ENCODE measurements around the gene SLC15A4.
"Not testable (repeated sequence)": the region's sequence is repeated elsewhere in the genome, so short reads cannot be mapped to it uniquely, and the experiment has no call there.

Gene SLC15A4

DNA sequence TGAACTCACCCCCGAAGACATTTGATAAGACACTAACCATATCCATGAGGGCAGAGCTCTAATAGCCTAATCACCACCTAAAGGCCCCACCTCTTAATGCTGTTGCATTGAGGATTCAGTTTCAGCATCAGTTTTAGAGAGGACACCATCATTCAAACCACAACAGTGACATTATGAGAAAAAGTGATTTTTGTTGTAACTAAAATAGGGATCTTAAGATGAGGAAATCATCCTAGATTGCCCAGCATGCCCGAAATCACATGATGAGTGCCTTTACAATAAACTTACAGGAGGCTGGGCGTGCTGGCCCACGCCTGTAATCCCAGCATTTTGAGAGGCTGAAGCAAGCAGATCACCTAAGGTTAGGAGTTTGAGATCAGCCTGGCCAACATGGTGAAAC lies 19.8 kb upstream of the SLC15A4 start:
- DNase-seq: no peak

GRCh38 chr12:128842579-128842978 lies 18.8 kb upstream of the SLC15A4 start:
- no peak for DNase-seq

- DNase-seq: no peak
These were observed 17.2 kb upstream of the SLC15A4 start for GRCh38 chr12:128840862-128841468.

DNA sequence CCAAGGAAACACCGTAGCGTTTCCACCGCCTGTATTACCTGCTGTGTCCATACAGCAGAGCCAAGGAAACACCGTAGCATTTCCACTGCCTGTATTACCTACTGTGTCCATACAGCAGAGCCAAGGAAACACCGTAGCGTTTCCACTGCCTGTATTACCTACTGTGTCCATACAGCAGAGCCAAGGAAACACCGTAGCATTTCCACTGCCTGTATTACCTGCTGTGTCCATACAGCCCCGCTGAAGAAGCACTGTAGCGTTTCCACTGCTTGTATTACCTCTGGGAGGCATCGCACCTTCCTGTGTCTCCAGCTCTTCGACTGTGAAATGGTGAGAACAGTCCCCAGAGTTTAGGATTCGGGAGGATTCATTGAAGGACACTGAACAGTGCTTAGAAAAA lies 16.1 kb upstream of the SLC15A4 start:
- DNase-seq: not testable (repeated sequence)

GRCh38 chr12:128833418-128833817 lies 9.7 kb upstream of the SLC15A4 start:
- no peak for DNase-seq

DNA sequence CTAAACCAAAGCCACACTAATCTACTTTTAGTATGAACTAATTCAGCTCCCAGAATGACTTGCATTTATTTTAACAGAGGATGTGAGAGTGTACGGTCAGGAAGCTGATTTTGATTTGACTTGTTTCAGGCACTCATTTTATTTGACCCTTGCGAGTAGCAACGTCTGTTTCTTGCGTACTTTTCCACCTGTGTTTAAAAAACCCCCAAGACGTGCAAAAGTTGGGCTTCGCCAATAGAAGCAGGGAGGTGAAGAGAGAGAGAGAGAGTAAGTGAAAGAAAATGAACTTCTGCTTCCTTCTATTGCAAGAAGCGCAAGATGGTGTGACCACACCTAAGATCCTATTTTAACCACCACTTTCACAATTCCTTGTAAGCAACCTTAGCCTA lies 6.7 kb upstream of the SLC15A4 start:
- no peak for DNase-seq

- no peak for DNase-seq
These were observed 6.2 kb upstream of the SLC15A4 start for GRCh38 chr12:128829861-128830504.

DNA sequence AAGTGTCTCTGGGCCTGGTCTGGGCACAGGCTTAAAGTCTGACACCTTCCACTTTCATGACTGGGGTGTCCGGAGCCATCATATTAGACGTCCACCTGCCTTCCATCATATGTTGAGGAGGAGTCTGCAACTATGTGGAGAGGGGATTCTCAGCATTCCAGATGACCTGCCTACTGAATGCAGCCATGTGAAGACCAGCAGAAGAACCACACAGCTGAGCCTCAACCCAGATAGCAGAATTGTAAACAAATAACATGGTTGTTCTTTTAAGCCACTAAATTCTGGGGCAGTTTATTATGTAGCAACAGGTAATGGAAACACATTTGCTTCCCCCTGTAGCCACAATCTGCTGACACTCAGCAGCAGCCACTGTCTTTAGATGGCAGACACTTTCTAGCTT lies 4.0 kb upstream of the SLC15A4 start:
- no peak for DNase-seq

- DNase-seq: no peak
These were observed 2.1 kb upstream of the SLC15A4 start for GRCh38 chr12:128825835-128826234.

DNA sequence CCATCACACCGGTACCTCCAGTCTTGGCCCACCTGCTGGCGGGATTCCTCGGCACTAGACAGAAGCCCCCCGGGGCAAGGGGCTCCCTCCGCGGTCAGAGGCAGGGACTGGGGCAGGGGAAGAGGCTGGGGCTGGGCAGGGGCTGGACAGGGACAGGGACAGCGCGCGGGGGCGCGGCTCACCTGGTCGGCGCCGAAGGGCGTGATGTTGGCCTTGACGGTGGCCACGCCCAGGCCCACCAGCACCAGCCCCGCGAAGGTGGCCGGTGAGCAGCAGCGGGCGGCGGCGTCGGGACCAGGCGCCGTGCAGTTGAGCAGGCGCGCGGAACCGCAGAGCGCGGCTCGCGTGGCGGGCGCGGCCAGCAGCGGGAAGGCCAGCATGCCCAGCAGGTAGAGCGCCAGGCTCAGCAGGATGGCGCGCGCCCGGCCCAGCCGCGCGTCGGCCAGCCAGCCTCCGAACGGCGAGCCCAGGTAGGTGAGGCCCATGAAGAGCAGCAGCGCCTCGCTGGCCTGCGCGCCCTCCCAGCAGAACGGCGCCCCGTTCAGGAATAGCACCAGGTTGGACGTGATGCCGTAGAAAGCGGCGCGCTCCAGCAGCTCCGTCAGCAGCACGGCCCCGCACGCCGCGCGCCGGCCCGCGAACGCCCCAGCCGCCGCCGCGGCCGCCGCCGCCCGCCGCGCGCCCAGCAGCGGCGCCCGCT lies 392 bp downstream of the SLC15A4 start:
- peak; percentile 57 for DNase-seq

DNA sequence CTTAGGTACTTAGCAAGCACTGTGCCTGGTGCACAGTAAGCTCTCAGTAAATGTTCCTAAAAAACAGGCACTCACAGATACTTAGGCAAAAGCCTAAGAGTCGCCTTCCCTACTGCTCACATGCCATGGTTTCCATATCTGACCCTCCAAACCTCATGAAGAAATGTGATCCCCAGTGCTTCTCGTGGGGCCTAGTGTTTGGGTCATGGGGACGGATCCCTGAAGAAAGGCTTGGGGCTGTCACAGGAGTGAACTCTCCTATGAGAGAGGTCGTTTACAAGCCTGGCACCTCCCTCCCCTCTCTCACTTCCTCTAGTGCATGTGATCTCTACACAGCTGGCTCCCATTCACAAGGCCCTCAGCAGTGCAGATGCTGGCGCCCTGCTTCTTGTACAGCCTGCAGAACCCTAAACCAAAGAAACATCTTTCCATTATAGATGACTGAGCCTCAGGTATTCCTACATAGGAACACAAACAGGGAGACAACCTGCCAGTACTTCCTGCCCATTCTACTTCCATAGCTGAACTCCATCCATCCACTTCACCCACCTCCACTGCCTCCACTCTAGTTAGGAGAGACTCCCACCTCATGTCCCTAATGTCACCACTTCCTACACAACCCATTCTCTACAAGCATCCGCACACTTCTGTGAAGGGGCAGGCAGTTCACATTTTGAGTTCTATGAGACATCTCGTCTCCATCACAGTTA lies 2.9 kb downstream of the SLC15A4 start:
- DNase-seq: no peak

DNA sequence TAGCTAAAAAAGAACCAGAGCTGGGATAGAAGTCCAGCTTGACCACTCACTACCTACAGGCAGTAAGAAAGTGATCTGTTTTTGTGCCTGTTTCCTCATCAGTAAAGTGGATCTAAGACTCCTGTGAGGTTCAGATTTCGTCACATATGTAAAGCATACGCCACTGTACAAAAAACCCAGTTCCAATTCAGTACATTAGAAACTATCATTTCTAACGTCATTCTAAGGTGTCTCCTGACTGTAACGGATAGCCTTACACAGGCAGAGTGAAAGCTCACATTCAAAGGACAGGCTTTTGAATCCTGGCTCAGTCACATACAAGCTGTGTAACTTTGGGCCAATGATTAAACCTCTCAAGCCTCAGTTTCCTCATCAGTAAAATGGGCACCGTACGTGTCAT lies 3.5 kb downstream of the SLC15A4 start:
- DNase-seq: no peak

DNA sequence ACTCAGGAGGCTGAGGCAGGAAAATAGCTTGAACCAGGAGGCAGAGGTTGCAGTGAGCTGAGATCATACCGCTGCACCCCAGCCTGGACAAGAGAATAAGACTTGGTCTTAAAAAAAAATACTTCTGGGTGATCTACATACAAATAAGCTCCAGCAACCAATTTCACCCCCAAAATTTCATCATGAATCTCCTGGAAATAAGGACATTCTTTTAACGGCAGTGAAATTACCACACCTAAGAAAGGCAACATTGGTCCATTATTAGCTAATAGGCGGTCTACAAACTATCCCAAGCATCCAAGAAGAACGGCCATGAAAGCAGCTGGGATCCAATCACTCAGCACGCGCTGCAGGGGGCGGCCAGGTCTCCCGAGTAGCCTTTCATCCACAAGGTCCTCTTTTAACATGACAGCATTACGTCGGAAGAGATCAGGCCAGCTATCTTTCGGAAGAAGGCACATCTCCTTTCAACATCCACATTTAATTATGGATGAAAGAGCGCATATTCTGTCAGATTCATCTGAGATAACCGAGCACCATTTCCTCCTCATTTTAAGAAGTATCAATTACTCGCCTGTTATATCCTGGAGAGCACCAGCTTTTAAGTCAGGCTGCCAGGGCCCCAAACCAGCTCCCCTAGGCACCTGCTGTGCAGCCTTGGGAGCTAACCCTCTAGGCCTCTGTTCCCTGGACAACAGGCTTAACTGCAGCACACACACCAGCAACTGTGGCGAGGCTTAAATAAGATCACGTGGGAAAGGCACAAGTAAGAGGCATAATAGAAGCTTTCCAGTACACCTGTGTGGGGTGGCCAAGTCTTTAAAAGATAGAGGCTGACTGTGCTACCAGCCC lies 4.2 kb downstream of the SLC15A4 start:
- no peak for DNase-seq

GRCh38 chr12:128818065-128819022 lies 5.4 kb downstream of the SLC15A4 start:
- DNase-seq: no peak

DNA sequence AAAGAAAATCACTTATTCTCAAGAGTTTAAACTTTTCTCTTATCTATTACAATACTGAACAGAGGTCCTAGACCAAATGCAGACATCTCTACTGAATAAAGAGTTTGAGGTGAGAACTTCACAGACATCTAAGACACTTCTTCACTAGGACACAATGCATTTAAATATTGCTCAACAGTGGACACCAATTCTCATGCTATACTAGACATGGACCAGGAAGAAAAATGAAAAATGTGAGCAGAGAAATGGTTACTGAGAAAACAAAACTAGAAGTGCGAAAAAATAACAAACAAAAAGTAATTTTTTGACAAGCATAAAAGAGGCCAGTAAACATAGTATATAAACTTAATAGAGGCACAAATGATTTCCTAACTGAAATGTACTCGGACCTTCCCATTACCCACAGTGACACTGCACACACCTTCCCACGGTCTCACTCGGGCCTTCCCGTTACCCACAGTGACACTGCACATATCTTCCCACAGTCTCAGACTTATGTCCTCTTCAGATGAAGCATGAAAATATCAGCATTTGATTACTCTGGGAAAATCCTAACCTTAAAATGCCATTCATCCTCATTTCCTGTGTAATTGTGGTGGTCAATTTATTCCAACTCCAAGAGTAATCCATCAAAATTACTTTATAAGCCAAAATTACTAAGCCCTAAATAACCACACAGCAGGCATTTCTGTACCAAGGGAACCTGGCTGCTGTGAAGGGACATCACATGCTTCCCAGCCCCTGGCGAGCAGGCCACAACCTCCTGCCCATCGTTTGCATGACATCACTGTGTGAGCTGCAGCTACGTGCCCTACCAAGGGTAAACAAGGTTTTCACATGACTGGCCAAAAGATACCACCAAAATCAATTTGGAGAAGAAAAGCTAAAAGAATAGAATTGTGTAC lies 6.4 kb downstream of the SLC15A4 start:
- DNase-seq: no peak

GRCh38 chr12:128816643-128816920 lies 7.2 kb downstream of the SLC15A4 start:
- no peak for DNase-seq

- no peak for DNase-seq
These were observed 7.7 kb downstream of the SLC15A4 start for GRCh38 chr12:128815779-128816642.

GRCh38 chr12:128814411-128815261 lies 9.1 kb downstream of the SLC15A4 start:
- no peak for DNase-seq

GRCh38 chr12:128813883-128814282 lies 9.9 kb downstream of the SLC15A4 start:
- DNase-seq: no peak
